Heart left ventricle (tissue), 16 donors: ENCODE data around the gene RPLP2. TPM values are rescaled to one million over a fixed set of nuclear protein-coding genes. Genes with fewer than 3 reads are reported as not detected.
A peak's percentile ranks its signal among the peaks of the same experiment; 100 is the strongest.

ENCODE experiments used
- ATAC-seq, 4 donors: fragments of 200-7000 bp; cut with Tn5 transposase; one replicate each; pipeline ENCODE4 v1.9.1; 2020 to 2022; ENCODE audit warnings: moderate library complexity in 4 of 4, mild to moderate bottlenecking in 3 of 4, moderate number of reproducible peaks in 1 of 4
- DNase-seq, 5 donors: peaks; one replicate each; pipeline ENCODE4 v3.0.0-alpha.2; 2020
- H3K27ac ChIP-seq, 12 donors: fragments of 200-600 bp; sonication (generic) in 4 of 12; one replicate each; pipeline versions ENCODE4 v1.5.0 to v1.8.0; 2016 to 2022; ENCODE audit warnings: mild to moderate bottlenecking in 2 of 12
- H3K27me3 ChIP-seq, 9 donors: fragments of 200-600 bp; sonication (generic) in 2 of 9; one replicate each; pipeline versions ENCODE4 v1.5.1 to v1.8.0; 2016 to 2022; ENCODE audit warnings: mild to moderate bottlenecking in 3 of 9
- H3K36me3 ChIP-seq, 9 donors: fragments of 200-600 bp; sonication (generic) in 2 of 9; one replicate each; pipeline versions ENCODE4 v1.5.0 to v1.8.0; 2018 to 2022; ENCODE audit warnings: mild to moderate bottlenecking in 2 of 9
- H3K4me1 ChIP-seq, 12 donors: fragments of 200-600 bp; sonication (generic) in 4 of 12; one replicate each; pipeline versions ENCODE4 v1.5.0 to v1.8.0; 2016 to 2022; ENCODE audit warnings: mild to moderate bottlenecking in 3 of 12
- H3K4me3 ChIP-seq, 12 donors: fragments of 200-600 bp; sonication (generic) in 4 of 12; one replicate each; pipeline versions ENCODE4 v1.5.0 to v1.8.0; 2017 to 2022; ENCODE audit warnings: mild to moderate bottlenecking in 9 of 12, moderate library complexity in 4 of 12
- H3K9me3 ChIP-seq, 12 donors: fragments of 200-600 bp; sonication (generic) in 4 of 12; one replicate each; pipeline versions ENCODE4 v1.5.0 to v1.8.0; 2016 to 2022; ENCODE audit warnings: mild to moderate bottlenecking in 1 of 12
- CTCF ChIP-seq, 12 donors: fragments of 200-600 bp; sonication (generic) in 4 of 12; IDR thresholded peaks; one replicate each; pipeline versions ENCODE4 v1.5.0 to v1.8.0; 2018 to 2022; ENCODE audit warnings: antibody characterized with exemption in 12 of 12, mild to moderate bottlenecking in 5 of 12
- POLR2A ChIP-seq, 2 donors: fragments of 450-650 bp; IDR thresholded peaks; one replicate each; pipeline ENCODE4 v1.6.1; 2017; ENCODE audit warnings: antibody characterized with exemption in 2 of 2, mild to moderate bottlenecking in 2 of 2, moderate library complexity in 2 of 2
- WGBS, 4 donors: extraction: QIAGEN DNeasy Blood & Tissue Kit in 2 of 4; methylation state at CpG; one replicate each; pipeline versions ENCODE4 v1.1.5 to v1.1.7; 2013 to 2018; 5-methylcytosine and 5-hydroxymethylcytosine counted together
- intact Hi-C, 10 donors: fragments of 100-400 bp; cut with DNase I; formaldehyde crosslinking; loops; one replicate each; pipeline versions ENCODE4 v1.11.1 to v1.14.2; 2022
- polyA plus RNA-seq, 2 donors: library from polyadenylated mRNA; stranded (reverse); fragments of 200-250 nt; gene quantifications; one replicate each; pipeline ENCODE4 v1.2.3, GENCODE V29; 2013
- total RNA-seq, 9 donors: library from RNA; depleted of rRNA in 2 of 9; stranded (reverse); fragments of >200 nt in 2 of 9; fragmentation: NEBNext Ultra II Directional in 3 of 9; extraction: Animal tissue kit (Norgen Biotek cat#: 25700) in 3 of 9; gene quantifications; one replicate each; pipeline versions ENCODE4 v1.1.0 to v1.2.4, GENCODE V29; 2016 to 2023
- donor health status: ischemic (EF 13 %, LVEDD 7.1; RV severe dilation, severe dysfunction).
- donor health status: healthy with polysubstance abuse.
- donor health status: DM: no; HTN: yes; CAD: no.
- donor health status: DM: no; HTN: no; CAD: no.
- donor health status: ischemic (EF 25% LVEDD 6.9; RV normal size, moderate dysfunction).
- donor health status: ischemic (EF 25% LVEDD 5.7; RV mildly dilated, moderate dysfunction).
- donor health status: healthy.
- donor health status: DM: yes; HTN: yes; CAD: no.
- donor health status: ischemic (EF 35%, LVEDD 5.7; RV mildly dilated, moderate dysfunction).
- donor health status: nonischemic (EF 11% LVEDD 7.7; RV severe dilation, severe dysfunction).
- donor health status: DM: yes; HTN: yes; CAD: no.
- donor health status: PGD.
- donor health status: ischemic (EF 29% LVEDD 5.4; RV normal size, mild dysfunction).
- donor health status: nonischemic (EF 23%, LVEDD 6.1; RV moderate dilation, normal function).

RPLP2 gene
- total and polyA plus RNA-seq, 11 donors, result 236 to 1,652 (median 969) TPM

DNA sequence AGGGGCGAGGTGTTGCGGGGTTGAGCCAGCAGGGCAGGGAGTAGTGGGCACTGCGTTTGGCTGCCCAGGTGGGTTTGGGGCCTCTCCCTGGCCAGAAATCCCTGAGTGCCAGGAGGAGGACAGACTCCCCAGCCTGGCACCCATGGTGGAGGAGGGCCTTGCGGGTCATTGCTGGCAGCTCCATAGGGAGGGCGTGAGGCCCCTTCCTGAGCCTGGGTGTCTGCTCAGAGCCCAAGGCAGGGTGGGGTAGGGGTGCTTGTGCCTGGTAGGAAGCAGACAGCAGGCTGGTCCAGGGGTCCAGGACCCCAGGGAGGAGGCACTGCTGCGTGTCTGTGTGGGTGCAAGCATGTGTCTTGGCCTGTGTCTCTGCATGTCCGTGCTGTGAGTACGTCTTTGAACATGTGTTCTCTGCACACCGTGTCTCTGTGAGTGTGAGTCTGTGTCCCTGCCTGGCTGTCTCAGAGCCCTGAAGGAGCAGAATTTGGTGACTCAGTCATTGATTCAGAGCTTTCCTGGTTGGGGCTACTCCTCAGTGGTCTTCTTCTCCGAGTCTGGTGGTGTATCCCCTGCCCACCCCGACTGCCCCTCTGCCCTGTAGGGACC is 36.8 kb downstream of the RPLP2 start:
- no peak for DNase-seq
- intact Hi-C loops, result loop anchor here in 4 of 10 donors (1.0 to 5.0 kb wide), 3 partner anchors 64 to 206 kb away; partner anchors contain the start of gene CHID1 (in 1 of the 4)
- H3K4me3 ChIP-seq, result no peak overlapping the region

GRCh38 chr11:847876-848275 is 38.1 kb downstream of the RPLP2 start:
- ATAC-seq (no peak), DNase-seq (no peak)

More for the DNA sequence above, 36.8 kb downstream of the RPLP2 start:
- TF ChIP-seq CTCF (IDR thresholded peaks at IDR 0.05), result no peak
- no peak for TF ChIP-seq POLR2A (IDR thresholded peaks at IDR 0.05)
- ATAC-seq, result no peak
- Histone ChIP-seq H3K4me1 (peaks cover 2 to 75% (median 45%) of the 10 kb centered on the region in 12 donors), H3K36me3 (peaks cover 0 to 4% (median 0%) of the 10 kb centered on the region in 9 donors), H3K27me3 (peaks cover 0 to 14% (median 0%) of the 10 kb centered on the region in 9 donors), H3K9me3 (no peaks in the 10 kb centered on the region), H3K27ac (peak overlapping the region in 8 of 12 donors; percentile 86 to 98 (median 94))
- 69 to 81% (median 76%) methylated on average over 7 to 11 of the region's 11 CpGs for WGBS, 4 donors

GRCh38 chr11:848380-848931 is 38.7 kb downstream of the RPLP2 start:
- TF ChIP-seq POLR2A (IDR thresholded peaks at IDR 0.05) (no peak), CTCF (IDR thresholded peaks at IDR 0.05) (peak; percentile 82 to 93 (median 88))
- Histone ChIP-seq H3K27me3 (peaks cover 0 to 14% (median 0%) of the 10 kb centered on the region in 9 donors), H3K27ac (no peak overlapping the region), H3K4me3 (peak overlapping the region in 2 of 12 donors; percentile 57 to 59), H3K4me1 (peaks cover 2 to 83% (median 43%) of the 10 kb centered on the region in 12 donors), H3K36me3 (peaks cover 0 to 4% (median 0%) of the 10 kb centered on the region in 9 donors), H3K9me3 (no peaks in the 10 kb centered on the region)
- ATAC-seq, result peak in 2 of 4 donors; percentile 7 to 15
- 34 to 48% (median 41%) methylated on average over 11 to 14 of the region's 14 CpGs for WGBS, 4 donors
- DNase-seq, result peak in 1 of 5 donors; percentile 61
- intact Hi-C loops, result loop anchor here in 7 of 10 donors (1.0 to 5.0 kb wide), 3 partner anchors 202 to 204 kb away; no protein-coding TSS in a partner anchor

More at GRCh38 chr11:847876-848275, 38.1 kb downstream of the RPLP2 start:
- WGBS, 4 donors, result 83 to 91% (median 87%) methylated on average over 6 to 18 of the region's 18 CpGs; no CpG with 5 or more reads in 1 of the 4 donors
- Histone ChIP-seq H3K4me1 (peaks cover 2 to 79% (median 43%) of the 10 kb centered on the region in 12 donors), H3K4me3 (no peak overlapping the region), H3K27ac (no peak overlapping the region), H3K36me3 (peaks cover 0 to 4% (median 0%) of the 10 kb centered on the region in 9 donors), H3K27me3 (peaks cover 0 to 14% (median 0%) of the 10 kb centered on the region in 9 donors), H3K9me3 (no peaks in the 10 kb centered on the region)
- TF ChIP-seq POLR2A (IDR thresholded peaks at IDR 0.05), result no peak
- TF ChIP-seq CTCF (IDR thresholded peaks at IDR 0.05), result no peak
- intact Hi-C loops, result loop anchor here in 8 of 10 donors (1.0 to 5.0 kb wide), 3 partner anchors 203 to 204 kb away; no protein-coding TSS in a partner anchor
